Epithelial cell of proximal tubule (primary cell): Measurements from ENCODE around the gene FOXE3. TPM values are rescaled to one million over a fixed set of nuclear protein-coding genes. Genes with fewer than 3 reads are reported as not detected.

Experiments used
- DNase-seq: peaks from one replicate; pipeline ENCODE4 v3.0.0-alpha.2; 2011; ENCODE audit warnings: low read depth
- H3K4me3 ChIP-seq: 2 replicates; pipeline ENCODE4 v1.5.1; 2011; ENCODE audit warnings: low read depth, mild to moderate bottlenecking, low read length
- total RNA-seq: library from RNA; depleted of rRNA; stranded (reverse); fragments of >200 nt; gene quantifications from 2 replicates; pipeline ENCODE4 v1.2.3, GENCODE V29; 2015
- TF ChIP-seq, protein P1 (sequence below): conservative IDR thresholded peaks from 2 replicates; pipeline ENCODE4 v1.5.1; 2012; ENCODE audit warnings: low read depth, mild to moderate bottlenecking, low read length

Gene FOXE3
- total RNA-seq, 1 donor from 2014 or later, result not detected

DNA sequence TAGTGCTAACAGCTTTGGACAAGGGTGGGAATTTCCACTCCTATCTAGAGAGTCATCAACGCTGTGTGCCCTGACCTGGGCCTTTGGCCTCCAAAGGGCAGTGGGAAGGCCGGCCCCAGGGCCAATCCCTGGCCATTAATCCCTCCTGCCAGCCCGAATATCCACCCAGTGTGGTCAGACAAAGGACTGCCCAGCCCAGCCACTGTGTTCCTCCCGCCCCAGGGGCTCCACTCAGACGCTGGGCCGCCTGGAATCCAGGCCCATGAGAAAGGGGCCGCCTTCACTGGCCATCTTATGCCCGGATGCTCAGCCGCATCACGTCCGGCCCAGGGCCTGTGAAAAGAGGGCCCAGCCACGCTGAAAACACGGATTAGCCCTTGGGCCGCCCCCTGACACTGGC is 3.6 kb upstream of the FOXE3 start:
- DNase-seq, result no peak
- H3K4me3 ChIP-seq, result no peak overlapping the region
- TF ChIP-seq, protein P1, sequence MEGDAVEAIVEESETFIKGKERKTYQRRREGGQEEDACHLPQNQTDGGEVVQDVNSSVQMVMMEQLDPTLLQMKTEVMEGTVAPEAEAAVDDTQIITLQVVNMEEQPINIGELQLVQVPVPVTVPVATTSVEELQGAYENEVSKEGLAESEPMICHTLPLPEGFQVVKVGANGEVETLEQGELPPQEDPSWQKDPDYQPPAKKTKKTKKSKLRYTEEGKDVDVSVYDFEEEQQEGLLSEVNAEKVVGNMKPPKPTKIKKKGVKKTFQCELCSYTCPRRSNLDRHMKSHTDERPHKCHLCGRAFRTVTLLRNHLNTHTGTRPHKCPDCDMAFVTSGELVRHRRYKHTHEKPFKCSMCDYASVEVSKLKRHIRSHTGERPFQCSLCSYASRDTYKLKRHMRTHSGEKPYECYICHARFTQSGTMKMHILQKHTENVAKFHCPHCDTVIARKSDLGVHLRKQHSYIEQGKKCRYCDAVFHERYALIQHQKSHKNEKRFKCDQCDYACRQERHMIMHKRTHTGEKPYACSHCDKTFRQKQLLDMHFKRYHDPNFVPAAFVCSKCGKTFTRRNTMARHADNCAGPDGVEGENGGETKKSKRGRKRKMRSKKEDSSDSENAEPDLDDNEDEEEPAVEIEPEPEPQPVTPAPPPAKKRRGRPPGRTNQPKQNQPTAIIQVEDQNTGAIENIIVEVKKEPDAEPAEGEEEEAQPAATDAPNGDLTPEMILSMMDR, result no peak

DNA sequence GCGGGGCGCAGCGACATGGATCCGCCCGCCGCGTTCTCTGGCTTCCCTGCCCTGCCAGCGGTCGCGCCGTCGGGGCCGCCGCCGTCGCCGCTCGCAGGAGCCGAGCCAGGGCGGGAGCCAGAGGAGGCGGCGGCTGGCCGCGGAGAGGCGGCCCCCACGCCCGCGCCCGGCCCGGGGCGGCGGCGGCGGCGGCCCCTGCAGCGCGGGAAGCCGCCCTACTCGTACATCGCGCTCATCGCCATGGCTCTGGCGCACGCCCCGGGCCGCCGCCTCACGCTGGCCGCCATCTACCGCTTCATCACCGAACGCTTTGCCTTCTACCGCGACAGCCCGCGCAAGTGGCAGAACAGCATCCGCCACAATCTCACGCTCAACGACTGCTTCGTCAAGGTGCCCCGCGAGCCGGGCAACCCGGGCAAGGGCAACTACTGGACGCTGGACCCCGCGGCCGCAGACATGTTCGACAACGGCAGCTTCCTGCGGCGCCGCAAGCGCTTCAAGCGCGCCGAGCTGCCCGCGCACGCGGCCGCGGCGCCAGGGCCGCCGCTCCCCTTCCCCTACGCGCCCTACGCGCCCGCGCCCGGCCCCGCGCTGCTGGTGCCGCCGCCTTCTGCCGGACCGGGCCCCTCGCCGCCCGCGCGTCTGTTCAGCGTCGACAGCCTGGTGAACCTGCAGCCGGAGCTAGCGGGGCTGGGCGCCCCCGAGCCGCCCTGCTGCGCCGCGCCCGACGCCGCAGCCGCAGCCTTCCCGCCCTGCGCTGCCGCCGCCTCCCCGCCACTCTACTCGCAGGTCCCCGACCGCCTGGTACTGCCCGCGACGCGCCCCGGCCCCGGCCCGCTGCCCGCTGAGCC is 459 bp downstream of the FOXE3 start:
- TF ChIP-seq, protein P1, result no peak
- DNase-seq, result no peak
- H3K4me3 ChIP-seq, result peak overlapping the region; percentile 11

DNA sequence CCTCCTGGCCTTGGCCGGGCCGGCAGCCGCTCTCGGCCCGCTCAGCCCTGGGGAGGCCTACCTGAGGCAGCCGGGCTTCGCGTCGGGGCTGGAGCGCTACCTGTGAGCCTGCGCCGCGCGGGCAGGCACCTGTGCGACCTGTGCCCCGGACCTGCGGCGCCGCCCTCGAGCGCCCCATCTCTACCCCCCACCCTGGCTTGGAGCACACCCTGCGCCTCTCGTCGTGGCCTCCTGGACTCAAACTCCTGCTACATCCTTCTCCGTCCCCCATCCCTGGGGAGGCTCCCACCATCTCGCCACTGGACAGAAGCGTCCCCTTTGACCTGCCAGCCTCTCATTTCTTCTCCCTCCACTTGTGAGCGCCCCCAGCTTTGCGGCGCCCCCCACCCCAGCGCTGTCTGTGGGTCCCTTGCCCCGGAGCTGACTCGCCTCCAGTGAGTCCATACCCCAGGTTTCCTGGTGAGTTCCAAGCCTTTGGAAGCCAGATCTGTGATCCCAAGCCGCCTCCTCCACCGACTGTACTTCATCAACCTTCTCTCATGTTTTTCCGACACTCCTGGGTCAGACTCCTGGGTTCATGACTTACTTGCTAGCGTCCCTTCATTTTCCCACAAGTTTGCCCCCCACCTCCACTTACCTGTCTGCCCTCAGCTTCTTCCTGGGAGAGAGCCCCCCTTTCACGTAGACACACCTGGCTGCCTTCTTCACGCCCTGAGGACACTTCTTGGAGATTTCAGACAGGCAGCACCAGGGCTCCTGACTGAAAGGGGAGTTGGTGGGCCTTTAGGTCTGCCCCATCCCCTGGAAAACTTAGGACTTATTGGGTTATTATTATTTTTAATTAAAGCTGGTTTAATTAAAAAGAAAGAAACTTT is 1.3 kb downstream of the FOXE3 start:
- H3K4me3 ChIP-seq, result no peak overlapping the region
- no peak for DNase-seq
- TF ChIP-seq, protein P1, result no peak

DNA sequence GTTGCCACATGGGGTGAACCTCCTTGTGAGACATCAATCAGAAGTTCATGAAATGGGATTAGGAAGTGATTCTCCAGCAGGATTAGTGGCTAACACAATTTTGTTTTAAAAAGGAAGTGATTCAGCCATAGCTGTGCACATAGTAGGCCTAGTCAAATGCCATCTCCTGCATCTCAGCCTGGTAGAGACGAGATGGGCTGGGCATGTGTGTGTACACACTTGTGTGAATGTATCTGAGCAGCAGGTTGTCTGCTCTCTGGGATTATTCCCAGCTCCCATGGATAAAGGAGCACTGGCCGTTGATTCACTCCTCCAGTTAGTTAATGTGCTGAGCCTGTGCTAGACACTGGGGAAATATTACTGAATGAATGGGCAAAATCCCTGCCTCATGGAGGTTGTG is 2.0 kb downstream of the FOXE3 start:
- TF ChIP-seq, protein P1, result no peak
- H3K4me3 ChIP-seq, result no peak overlapping the region
- no peak for DNase-seq

DNA sequence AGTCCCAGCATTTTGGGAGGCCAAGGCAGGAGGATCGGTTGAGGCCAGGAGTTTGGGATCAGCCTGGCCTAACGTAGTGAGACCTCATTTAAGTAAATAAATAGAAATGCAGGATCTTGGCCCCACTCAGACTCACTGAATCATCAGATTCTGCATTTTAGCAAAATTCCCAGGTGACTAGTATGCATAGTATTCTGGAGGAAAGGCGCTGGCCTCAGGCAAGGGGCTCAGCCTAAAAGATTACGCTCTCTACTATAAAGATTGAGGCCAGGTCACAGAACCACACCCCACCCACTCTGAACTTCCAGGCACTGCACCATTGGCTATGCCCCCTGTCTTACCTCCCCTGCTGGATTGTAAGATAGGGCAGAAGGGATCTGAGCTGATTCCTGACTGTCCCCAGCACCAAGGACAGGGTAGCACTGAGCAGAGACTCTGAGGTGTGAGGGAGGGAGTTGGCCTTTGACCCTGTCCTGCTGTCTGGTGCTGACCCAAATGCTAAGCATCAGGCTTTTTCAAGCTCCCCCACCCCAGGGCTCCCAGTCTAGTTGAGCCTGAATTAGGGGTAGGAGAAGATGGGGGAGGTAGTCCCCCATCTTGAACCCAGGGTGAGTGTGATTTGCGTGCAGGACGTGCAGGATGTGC is 2.7 kb downstream of the FOXE3 start:
- H3K4me3 ChIP-seq, result no peak overlapping the region
- TF ChIP-seq, protein P1, result no peak
- DNase-seq, result no peak

DNA sequence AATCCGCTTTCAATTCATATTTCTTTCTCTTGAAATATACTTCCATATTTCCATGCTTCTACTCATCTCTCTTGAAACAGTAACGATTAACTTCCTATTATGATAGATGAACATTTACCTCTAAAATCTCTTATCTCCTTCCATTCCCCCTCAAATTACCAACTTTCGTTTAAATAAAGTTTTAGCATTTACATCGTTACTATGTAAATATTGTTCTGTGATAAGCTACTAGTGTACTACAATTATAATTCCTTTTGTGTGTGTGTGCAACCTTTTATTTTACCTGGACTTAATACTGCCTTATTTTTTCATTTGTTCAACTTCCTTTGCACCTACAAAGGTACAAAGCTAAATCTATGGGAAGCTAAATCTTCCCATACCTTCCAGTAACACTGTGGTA is 4.5 kb downstream of the FOXE3 start:
- no peak for DNase-seq
- TF ChIP-seq, protein P1, result no peak
- no peak overlapping the region for H3K4me3 ChIP-seq
